Keratinocyte (primary cell): ENCODE data around the gene TXNDC5. TPM values are rescaled to one million over a fixed set of nuclear protein-coding genes. Genes with fewer than 3 reads are reported as not detected.

Experiments used
- DNase-seq: peaks from one replicate; pipeline ENCODE4 v3.0.0-alpha.2; 2011; ENCODE audit warnings: low read depth, missing footprints, low spot score
- FAIRE-seq: peaks from 2 replicates; lab custom pipeline; 2011; peaks lifted over from hg19 to GRCh38; lab: Jason Lieb, UNC
- H2AFZ ChIP-seq: 2 replicates; pipeline ENCODE4 v1.6.0; 2012; ENCODE audit warnings: low read length, control low read depth, inconsistent platforms; ENCODE audit not compliant: control insufficient read depth
- H3K27ac ChIP-seq: 2 replicates; pipeline ENCODE4 v1.5.1; 2011; ENCODE audit warnings: low read length; ENCODE audit not compliant: control insufficient read depth, insufficient read depth
- H3K27me3 ChIP-seq: 3 replicates; pipeline ENCODE4 v1.6.0; 2011; ENCODE audit warnings: low read length; ENCODE audit not compliant: control insufficient read depth, insufficient read depth; ENCODE audit errors: extremely low read depth
- H3K36me3 ChIP-seq, 2 experiments: 2 replicates in 1 of 2; 3 replicates in 1 of 2; pipeline ENCODE4 v1.5.1; 2011; ENCODE audit warnings: low read length in 2 of 2, mild to moderate bottlenecking in 1 of 2; ENCODE audit not compliant: control insufficient read depth in 2 of 2, insufficient read depth in 2 of 2; ENCODE audit errors: extremely low read depth in 1 of 2
- H3K4me1 ChIP-seq: 3 replicates; pipeline ENCODE4 v1.5.1; 2011; ENCODE audit warnings: low read length; ENCODE audit not compliant: control insufficient read depth, insufficient read depth; ENCODE audit errors: extremely low read depth
- H3K4me2 ChIP-seq: 3 replicates; pipeline ENCODE4 v1.6.0; 2011; ENCODE audit warnings: low read depth, low read length; ENCODE audit not compliant: control insufficient read depth, insufficient read depth; ENCODE audit errors: extremely low read depth
- H3K4me3 ChIP-seq, 3 experiments: fragments of 200-600 bp in 1 of 3; sonication (generic) in 1 of 3; 2 replicates in 2 of 3; 3 replicates in 1 of 3; pipeline ENCODE4 v1.5.1; 2011 to 2016; ENCODE audit warnings: low read length in 3 of 3, mild to moderate bottlenecking in 3 of 3, control low read depth in 2 of 3, inconsistent platforms in 1 of 3, low read depth in 1 of 3, mixed read lengths in 1 of 3, mixed run types in 1 of 3, moderate library complexity in 1 of 3; ENCODE audit not compliant: control insufficient read depth in 2 of 3, insufficient read depth in 2 of 3; ENCODE audit errors: extremely low read depth in 1 of 3
- H3K79me2 ChIP-seq: 2 replicates; pipeline ENCODE4 v1.6.0; 2012; ENCODE audit warnings: low read length; ENCODE audit not compliant: control insufficient read depth, insufficient read depth
- H3K9ac ChIP-seq: 3 replicates; pipeline ENCODE4 v1.6.0; 2011; ENCODE audit warnings: low read length; ENCODE audit not compliant: control insufficient read depth, insufficient read depth; ENCODE audit errors: extremely low read depth
- H3K9me1 ChIP-seq: 3 replicates; pipeline ENCODE4 v1.6.0; 2011; ENCODE audit warnings: low read length; ENCODE audit not compliant: control insufficient read depth, insufficient read depth; ENCODE audit errors: extremely low read depth
- H3K9me3 ChIP-seq: 2 replicates; pipeline ENCODE4 v1.5.1; 2012; ENCODE audit warnings: low read depth, low read length; ENCODE audit not compliant: control insufficient read depth
- H4K20me1 ChIP-seq: 3 replicates; pipeline ENCODE4 v1.6.0; 2011; ENCODE audit warnings: low read length; ENCODE audit not compliant: control insufficient read depth, insufficient read depth; ENCODE audit errors: extremely low read depth
- EZH2 ChIP-seq: IDR thresholded peaks from one replicate; pipeline ENCODE4 v1.6.1; 2012; ENCODE audit warnings: inconsistent platforms, mild to moderate bottlenecking, low read length, moderate library complexity
- dilution Hi-C: fragments of 300-500 bp; cut with MboI; formaldehyde crosslinking; loops from one replicate; pipeline ENCODE4 v1.7.0; 2020; ENCODE audit warnings: low sequenced_read_pairs; ENCODE audit not compliant: extremely low pct_ligation_motif_present
- polyA plus RNA-seq, 5 experiments: library from polyadenylated mRNA; depleted of rRNA in 3 of 5; stranded (reverse) in 3 of 5; stranded (forward) in 1 of 5; unstranded in 1 of 5; fragments of >200 nt; gene quantifications; 1 replicate in 1 of 5; 2 replicates in 3 of 5; 3 replicates in 1 of 5; pipeline versions ENCODE4 v1.2.1 to v1.2.3, GENCODE V29; 2011 to 2012; ENCODE audit warnings: missing spikeins in 2 of 5, low read depth in 1 of 5, low replicate concordance in 1 of 5
- TF ChIP-seq, protein P1 (sequence below), 3 experiments: IDR thresholded peaks in 1 of 3; conservative IDR thresholded peaks in 1 of 3; optimal IDR thresholded peaks in 1 of 3; 2 replicates in 2 of 3; 3 replicates in 1 of 3; pipeline versions ENCODE3 to v1.5.1; 2011; ENCODE audit warnings: low read length in 3 of 3, mild to moderate bottlenecking in 3 of 3, moderate library complexity in 2 of 3, control low read depth in 1 of 3, inconsistent platforms in 1 of 3; ENCODE audit not compliant: insufficient read depth in 2 of 3; ENCODE audit errors: extremely low read depth in 1 of 3

Gene TXNDC5
- polyA plus RNA-seq, 1 donor (not counting 4 experiments of a cell fraction or from before 2014, with no cell fraction given), result 112 TPM

DNA sequence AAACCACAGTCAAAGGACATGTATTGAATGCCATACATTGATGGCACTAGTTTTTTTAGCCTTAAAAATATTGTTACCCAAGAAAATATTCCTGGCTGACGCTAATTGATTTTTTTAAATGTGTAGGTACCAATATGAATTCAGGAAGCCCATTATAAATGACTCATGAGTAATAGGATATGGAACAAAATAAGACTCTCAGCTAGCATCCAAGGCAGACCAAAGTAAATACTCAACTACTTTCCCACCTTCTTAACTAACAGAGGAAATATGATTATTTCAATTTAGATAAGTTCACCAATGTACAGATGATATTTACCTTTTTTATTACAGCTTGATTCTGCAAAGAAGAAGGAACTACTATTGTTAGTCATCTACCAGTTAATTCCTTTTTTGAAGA, 43.2 kb upstream of the TXNDC5 start:
- no peak overlapping the region for H3K4me3 ChIP-seq
- H3K9me3 ChIP-seq, result no peaks in the 10 kb centered on the region
- TF ChIP-seq, protein P1, sequence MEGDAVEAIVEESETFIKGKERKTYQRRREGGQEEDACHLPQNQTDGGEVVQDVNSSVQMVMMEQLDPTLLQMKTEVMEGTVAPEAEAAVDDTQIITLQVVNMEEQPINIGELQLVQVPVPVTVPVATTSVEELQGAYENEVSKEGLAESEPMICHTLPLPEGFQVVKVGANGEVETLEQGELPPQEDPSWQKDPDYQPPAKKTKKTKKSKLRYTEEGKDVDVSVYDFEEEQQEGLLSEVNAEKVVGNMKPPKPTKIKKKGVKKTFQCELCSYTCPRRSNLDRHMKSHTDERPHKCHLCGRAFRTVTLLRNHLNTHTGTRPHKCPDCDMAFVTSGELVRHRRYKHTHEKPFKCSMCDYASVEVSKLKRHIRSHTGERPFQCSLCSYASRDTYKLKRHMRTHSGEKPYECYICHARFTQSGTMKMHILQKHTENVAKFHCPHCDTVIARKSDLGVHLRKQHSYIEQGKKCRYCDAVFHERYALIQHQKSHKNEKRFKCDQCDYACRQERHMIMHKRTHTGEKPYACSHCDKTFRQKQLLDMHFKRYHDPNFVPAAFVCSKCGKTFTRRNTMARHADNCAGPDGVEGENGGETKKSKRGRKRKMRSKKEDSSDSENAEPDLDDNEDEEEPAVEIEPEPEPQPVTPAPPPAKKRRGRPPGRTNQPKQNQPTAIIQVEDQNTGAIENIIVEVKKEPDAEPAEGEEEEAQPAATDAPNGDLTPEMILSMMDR (optimal IDR thresholded peaks at IDR 0.05 in 1 of 3, IDR thresholded peaks at IDR 0.05 in 1 of 3, conservative IDR thresholded peaks at IDR 0.05 in 1 of 3; ENCODE audit: extremely low read depth in 1 of 3, insufficient read depth in 2 of 3, low read length in 3 of 3), result no peak
- no peak for TF ChIP-seq EZH2
- H2AFZ ChIP-seq, result no peak overlapping the region
- DNase-seq, result no peak
- H3K79me2 ChIP-seq, result no peaks in the 10 kb centered on the region
- dilution Hi-C loops, result no loop called here
- H3K9me1 ChIP-seq, result no peaks in the 10 kb centered on the region
- H3K36me3 ChIP-seq, result no peaks in the 10 kb centered on the region
- no peak overlapping the region for H3K27ac ChIP-seq
- no peak for FAIRE-seq
- no peaks in the 10 kb centered on the region for H3K4me1 ChIP-seq
- no peak overlapping the region for H3K9ac ChIP-seq
- H3K27me3 ChIP-seq, result no peaks in the 10 kb centered on the region
- H4K20me1 ChIP-seq, result no peaks in the 10 kb centered on the region
- no peak overlapping the region for H3K4me2 ChIP-seq

DNA sequence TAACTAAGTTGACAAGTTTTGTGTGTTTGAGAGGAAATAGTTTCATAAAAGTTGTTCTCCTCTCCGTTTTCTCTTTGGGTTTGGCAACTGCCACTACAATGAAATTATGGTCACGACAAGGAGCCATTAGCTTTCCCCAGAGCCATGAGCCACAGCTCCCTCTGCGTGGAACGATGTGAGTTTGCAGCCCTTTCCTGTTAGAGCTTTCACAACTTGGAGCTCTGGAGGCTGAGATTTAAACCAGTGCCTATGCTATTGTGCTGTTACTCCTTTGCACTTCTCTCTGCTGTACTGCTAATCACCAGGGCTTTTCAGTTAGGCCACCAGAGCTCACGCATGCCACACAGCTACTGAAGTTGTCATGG, 29.3 kb upstream of the TXNDC5 start:
- no peaks in the 10 kb centered on the region for H3K4me1 ChIP-seq
- H3K9me3 ChIP-seq, result no peaks in the 10 kb centered on the region
- H3K79me2 ChIP-seq, result no peaks in the 10 kb centered on the region
- dilution Hi-C loops, result no loop called here
- no peak overlapping the region for H3K27ac ChIP-seq
- TF ChIP-seq, protein P1 (optimal IDR thresholded peaks at IDR 0.05 in 1 of 3, IDR thresholded peaks at IDR 0.05 in 1 of 3, conservative IDR thresholded peaks at IDR 0.05 in 1 of 3; ENCODE audit: extremely low read depth in 1 of 3, insufficient read depth in 2 of 3, low read length in 3 of 3), result no peak
- no peak for TF ChIP-seq EZH2
- DNase-seq (no peak), FAIRE-seq (no peak)
- no peak overlapping the region for H3K4me2 ChIP-seq
- no peaks in the 10 kb centered on the region for H3K27me3 ChIP-seq
- no peaks in the 10 kb centered on the region for H3K36me3 ChIP-seq
- no peaks in the 10 kb centered on the region for H3K9me1 ChIP-seq
- no peak overlapping the region for H3K9ac ChIP-seq
- H3K4me3 ChIP-seq, result no peak overlapping the region
- no peak overlapping the region for H2AFZ ChIP-seq
- no peaks in the 10 kb centered on the region for H4K20me1 ChIP-seq
